ENCODE measurements around the gene RNASE9.

The RNASE9 gene

DNA sequence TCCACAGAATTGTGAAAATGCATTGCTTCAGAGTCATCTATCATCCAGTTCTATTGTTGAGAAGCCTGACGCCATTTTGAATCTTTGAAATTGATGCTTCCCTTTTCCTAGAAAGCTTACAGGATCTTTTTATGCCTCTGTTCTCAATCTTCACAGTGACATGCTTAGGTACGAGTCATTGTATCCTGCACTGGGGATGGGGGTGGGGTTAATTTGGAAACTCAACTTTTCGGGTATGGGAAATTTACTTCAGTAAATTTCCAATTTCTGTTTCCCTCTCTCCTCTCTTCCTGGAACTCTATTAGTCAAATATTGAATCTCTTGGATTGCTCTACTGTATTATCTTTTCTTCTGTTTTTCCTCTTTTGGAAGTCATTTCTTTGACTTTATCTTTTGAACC lies 31.0 kb downstream of the RNASE9 start:
- WGBS, 2 donors (ENCODE audit: extremely low coverage in 2 of 2, insufficient read length in 2 of 2, insufficient replicate concordance in 1 of 2), result no CpG with 5 or more reads among the region's 3 CpGs
- H4K91ac ChIP-seq (ENCODE audit: low read depth, low read length, poor library complexity), result no peak overlapping the region

DNA sequence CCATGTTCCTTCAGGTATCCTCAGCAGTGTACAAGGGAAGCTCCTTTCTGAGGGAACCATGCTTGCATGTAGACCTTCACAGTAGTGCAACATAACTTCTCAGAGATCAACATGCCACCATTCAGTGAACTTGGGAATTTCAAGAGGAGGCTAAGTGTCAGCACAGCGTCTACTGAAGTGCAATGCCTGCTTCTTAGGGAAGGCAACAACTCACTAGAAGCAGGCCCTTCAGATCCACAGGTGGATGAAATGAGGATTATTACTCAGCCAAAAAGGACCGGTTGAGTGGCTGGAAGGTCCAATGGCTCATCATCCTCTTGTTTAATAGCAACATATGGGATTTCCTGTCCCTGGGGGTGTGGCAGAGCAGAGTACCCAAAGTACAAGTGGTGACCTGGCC lies 36.8 kb downstream of the RNASE9 start:
- Histone ChIP-seq H3K27me3 (ENCODE audit: control insufficient read depth in 3 of 3, insufficient read depth in 3 of 3, low read depth in 1 of 3, low read length in 3 of 3) (peaks cover 0 to 9% (median 0%) of the 10 kb centered on the region in 3 experiments), H3K18ac (ENCODE audit: low read length) (no peak overlapping the region), H3K27ac (replicated peaks; ENCODE audit: low read length) (no peak overlapping the region), H3K36me3 (replicated peaks in 1 of 2; ENCODE audit: control insufficient read depth in 2 of 2, insufficient read depth in 2 of 2, low read length in 2 of 2) (no peaks in the 10 kb centered on the region), H2BK120ac (ENCODE audit: low read depth, low read length) (no peak overlapping the region), H3K14ac (ENCODE audit: low read length) (no peak overlapping the region), H3K4me3 (ENCODE audit: low read length in 2 of 2) (no peak overlapping the region), H3K9ac (ENCODE audit: low read depth, low read length, poor library complexity) (no peak overlapping the region), H3K79me1 (ENCODE audit: low read depth, low read length) (no peaks in the 10 kb centered on the region), H3K9me3 (replicated peaks in 1 of 2; ENCODE audit: control insufficient read depth in 2 of 2, insufficient read depth in 1 of 2, low read depth in 1 of 2, low read length in 2 of 2) (peaks cover 0 to 2% of the 10 kb centered on the region in 2 donors), H2BK5ac (ENCODE audit: low read length) (no peak overlapping the region), H3K4me2 (ENCODE audit: insufficient read depth, low read length, poor library complexity, severe bottlenecking) (no peak overlapping the region), H2AFZ (ENCODE audit: low read length) (no peak overlapping the region), H3K4ac (ENCODE audit: low read length) (no peak overlapping the region), H2AK5ac (ENCODE audit: low read depth, low read length) (no peak overlapping the region), H4K8ac (ENCODE audit: low read depth, low read length) (no peak overlapping the region), H2BK15ac (ENCODE audit: low read length) (no peak overlapping the region), H3K23ac (ENCODE audit: low read depth, low read length, poor library complexity) (no peak overlapping the region), H3K4me1 (ENCODE audit: control insufficient read depth in 2 of 2, insufficient read depth in 1 of 2, low read depth in 1 of 2, low read length in 2 of 2) (no peaks in the 10 kb centered on the region), H4K91ac (ENCODE audit: low read depth, low read length, poor library complexity) (no peak overlapping the region), H2BK12ac (ENCODE audit: low read length) (no peak overlapping the region)
- no CpG with 5 or more reads among the region's 2 CpGs for WGBS, 2 donors (ENCODE audit: extremely low coverage in 2 of 2, insufficient read length in 2 of 2, insufficient replicate concordance in 1 of 2)
- DNase-seq (ENCODE audit: low spot score), result no peak

More for the DNA sequence above, 31.0 kb downstream of the RNASE9 start:
- Histone ChIP-seq H3K27me3 (ENCODE audit: control insufficient read depth in 3 of 3, insufficient read depth in 3 of 3, low read depth in 1 of 3, low read length in 3 of 3) (peaks cover 0 to 9% (median 0%) of the 10 kb centered on the region in 3 experiments), H3K4me3 (ENCODE audit: low read length in 2 of 2) (no peak overlapping the region), H2AFZ (ENCODE audit: low read length) (no peak overlapping the region), H3K36me3 (replicated peaks in 1 of 2; ENCODE audit: control insufficient read depth in 2 of 2, insufficient read depth in 2 of 2, low read length in 2 of 2) (no peaks in the 10 kb centered on the region), H3K4ac (ENCODE audit: low read length) (no peak overlapping the region), H2BK15ac (ENCODE audit: low read length) (no peak overlapping the region), H3K18ac (ENCODE audit: low read length) (no peak overlapping the region), H3K23ac (ENCODE audit: low read depth, low read length, poor library complexity) (no peak overlapping the region), H2AK5ac (ENCODE audit: low read depth, low read length) (no peak overlapping the region), H3K4me1 (ENCODE audit: control insufficient read depth in 2 of 2, insufficient read depth in 1 of 2, low read depth in 1 of 2, low read length in 2 of 2) (no peaks in the 10 kb centered on the region), H3K27ac (replicated peaks; ENCODE audit: low read length) (no peak overlapping the region), H2BK5ac (ENCODE audit: low read length) (no peak overlapping the region), H3K9me3 (replicated peaks in 1 of 2; ENCODE audit: control insufficient read depth in 2 of 2, insufficient read depth in 1 of 2, low read depth in 1 of 2, low read length in 2 of 2) (no peaks in the 10 kb centered on the region), H3K79me1 (ENCODE audit: low read depth, low read length) (no peaks in the 10 kb centered on the region), H2BK120ac (ENCODE audit: low read depth, low read length) (no peak overlapping the region), H3K4me2 (ENCODE audit: insufficient read depth, low read length, poor library complexity, severe bottlenecking) (no peak overlapping the region), H4K8ac (ENCODE audit: low read depth, low read length) (no peak overlapping the region), H3K9ac (ENCODE audit: low read depth, low read length, poor library complexity) (no peak overlapping the region), H3K14ac (ENCODE audit: low read length) (no peak overlapping the region), H2BK12ac (ENCODE audit: low read length) (no peak overlapping the region)
- no peak for DNase-seq (ENCODE audit: low spot score)

GRCh38 chr14:20522332-20522731 lies 38.5 kb downstream of the RNASE9 start:
- Histone ChIP-seq H3K18ac (ENCODE audit: low read length) (no peak overlapping the region), H2BK15ac (ENCODE audit: low read length) (no peak overlapping the region), H3K14ac (ENCODE audit: low read length) (no peak overlapping the region), H3K9me3 (replicated peaks in 1 of 2; ENCODE audit: control insufficient read depth in 2 of 2, insufficient read depth in 1 of 2, low read depth in 1 of 2, low read length in 2 of 2) (peaks cover 0 to 2% of the 10 kb centered on the region in 2 donors), H3K36me3 (replicated peaks in 1 of 2; ENCODE audit: control insufficient read depth in 2 of 2, insufficient read depth in 2 of 2, low read length in 2 of 2) (no peaks in the 10 kb centered on the region), H3K79me1 (ENCODE audit: low read depth, low read length) (no peaks in the 10 kb centered on the region), H4K8ac (ENCODE audit: low read depth, low read length) (no peak overlapping the region), H3K4me2 (ENCODE audit: insufficient read depth, low read length, poor library complexity, severe bottlenecking) (no peak overlapping the region), H3K9ac (ENCODE audit: low read depth, low read length, poor library complexity) (no peak overlapping the region), H3K27ac (replicated peaks; ENCODE audit: low read length) (no peak overlapping the region), H3K27me3 (ENCODE audit: control insufficient read depth in 3 of 3, insufficient read depth in 3 of 3, low read depth in 1 of 3, low read length in 3 of 3) (peaks cover 0 to 4% (median 0%) of the 10 kb centered on the region in 3 experiments), H2BK12ac (ENCODE audit: low read length) (no peak overlapping the region), H2AFZ (ENCODE audit: low read length) (no peak overlapping the region), H3K4me1 (ENCODE audit: control insufficient read depth in 2 of 2, insufficient read depth in 1 of 2, low read depth in 1 of 2, low read length in 2 of 2) (no peaks in the 10 kb centered on the region), H2BK5ac (ENCODE audit: low read length) (no peak overlapping the region), H4K91ac (ENCODE audit: low read depth, low read length, poor library complexity) (no peak overlapping the region), H3K23ac (ENCODE audit: low read depth, low read length, poor library complexity) (no peak overlapping the region), H2AK5ac (ENCODE audit: low read depth, low read length) (no peak overlapping the region), H3K4ac (ENCODE audit: low read length) (no peak overlapping the region), H2BK120ac (ENCODE audit: low read depth, low read length) (no peak overlapping the region), H3K4me3 (ENCODE audit: low read length in 2 of 2) (no peak overlapping the region)
- WGBS, 2 donors (ENCODE audit: extremely low coverage in 2 of 2, insufficient read length in 2 of 2, insufficient replicate concordance in 1 of 2), result no CpG with 5 or more reads among the region's 1 CpG
- no peak for DNase-seq (ENCODE audit: low spot score)

GRCh38 chr14:20516921-20517320 lies 43.9 kb downstream of the RNASE9 start:
- Histone ChIP-seq H3K27me3 (ENCODE audit: control insufficient read depth in 3 of 3, insufficient read depth in 3 of 3, low read depth in 1 of 3, low read length in 3 of 3) (peaks cover 0 to 4% (median 0%) of the 10 kb centered on the region in 3 experiments), H3K4me3 (ENCODE audit: low read length in 2 of 2) (no peak overlapping the region), H3K9ac (ENCODE audit: low read depth, low read length, poor library complexity) (no peak overlapping the region), H3K4me1 (ENCODE audit: control insufficient read depth in 2 of 2, insufficient read depth in 1 of 2, low read depth in 1 of 2, low read length in 2 of 2) (no peaks in the 10 kb centered on the region), H2AK5ac (ENCODE audit: low read depth, low read length) (no peak overlapping the region), H3K36me3 (replicated peaks in 1 of 2; ENCODE audit: control insufficient read depth in 2 of 2, insufficient read depth in 2 of 2, low read length in 2 of 2) (no peaks in the 10 kb centered on the region), H3K18ac (ENCODE audit: low read length) (no peak overlapping the region), H3K79me1 (ENCODE audit: low read depth, low read length) (no peaks in the 10 kb centered on the region), H3K9me3 (replicated peaks in 1 of 2; ENCODE audit: control insufficient read depth in 2 of 2, insufficient read depth in 1 of 2, low read depth in 1 of 2, low read length in 2 of 2) (peaks cover 0 to 2% of the 10 kb centered on the region in 2 donors), H4K8ac (ENCODE audit: low read depth, low read length) (no peak overlapping the region), H3K27ac (replicated peaks; ENCODE audit: low read length) (no peak overlapping the region), H3K4ac (ENCODE audit: low read length) (no peak overlapping the region), H2AFZ (ENCODE audit: low read length) (peak overlapping the region; percentile 64), H2BK15ac (ENCODE audit: low read length) (no peak overlapping the region), H3K4me2 (ENCODE audit: insufficient read depth, low read length, poor library complexity, severe bottlenecking) (no peak overlapping the region), H3K23ac (ENCODE audit: low read depth, low read length, poor library complexity) (no peak overlapping the region), H3K14ac (ENCODE audit: low read length) (no peak overlapping the region), H4K91ac (ENCODE audit: low read depth, low read length, poor library complexity) (no peak overlapping the region), H2BK5ac (ENCODE audit: low read length) (no peak overlapping the region), H2BK120ac (ENCODE audit: low read depth, low read length) (no peak overlapping the region), H2BK12ac (ENCODE audit: low read length) (no peak overlapping the region)
- WGBS, 2 donors (ENCODE audit: extremely low coverage in 2 of 2, insufficient read length in 2 of 2, insufficient replicate concordance in 1 of 2), result no CpG with 5 or more reads among the region's 4 CpGs
- DNase-seq (ENCODE audit: low spot score), result no peak
